Measurements from ENCODE around the gene BIN1.

DNA sequence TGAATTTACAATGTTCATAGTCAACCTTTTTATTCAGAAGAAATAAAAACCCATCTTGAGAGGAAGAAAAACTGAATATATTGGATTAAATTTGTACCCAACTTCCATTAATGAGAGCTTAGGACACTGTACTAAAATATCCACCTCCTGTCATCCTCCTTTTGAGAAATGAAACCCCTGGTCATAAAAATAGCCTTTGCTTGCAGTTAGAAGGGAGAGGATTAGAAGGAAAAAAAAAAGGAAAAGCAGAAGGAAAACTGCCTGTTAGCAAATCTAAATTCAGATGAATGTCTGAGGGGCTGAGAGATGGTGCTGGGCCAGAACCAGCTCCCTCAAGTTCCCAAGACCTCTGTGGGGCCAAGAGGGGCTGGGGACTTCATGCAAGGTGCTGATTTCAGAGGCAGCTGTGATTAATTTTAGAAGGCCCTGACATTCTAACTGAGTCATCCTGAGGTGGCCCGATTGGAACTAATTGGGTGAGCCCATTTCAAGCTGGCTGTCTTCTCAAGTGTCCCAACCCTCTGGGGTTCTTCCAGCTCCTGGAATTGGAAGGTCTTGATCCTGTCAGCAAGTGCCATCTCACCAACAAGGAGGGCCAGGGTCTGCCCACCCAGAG, 38.4 kb upstream of the BIN1 start:
- TF ChIP-seq EZH2phosphoT487 (IDR thresholded peaks at IDR 0.05; ENCODE audit: insufficient read depth, low read depth): no peak
- no peak for TF ChIP-seq EZH2 (IDR thresholded peaks at IDR 0.05; ENCODE audit: insufficient read depth, poor library complexity, severe bottlenecking)
